GM12865 (cell line): Measurements from ENCODE around the gene AP2B1.

Experiments used
- DNase-seq: peaks from one replicate; pipeline ENCODE4 v3.0.0; 2010; ENCODE audit warnings: low read depth
- H3K4me3 ChIP-seq: 2 replicates; pipeline ENCODE4 v1.5.1; 2011; ENCODE audit warnings: mild to moderate bottlenecking, low read depth, low read length, control low read depth
- CTCF ChIP-seq: IDR thresholded peaks from 2 replicates; pipeline ENCODE4 v1.5.1; 2011; ENCODE audit warnings: low read length, control low read depth, low read depth, inconsistent platforms; ENCODE audit not compliant: insufficient read depth; ENCODE audit errors: missing control alignments

AP2B1 gene

DNA sequence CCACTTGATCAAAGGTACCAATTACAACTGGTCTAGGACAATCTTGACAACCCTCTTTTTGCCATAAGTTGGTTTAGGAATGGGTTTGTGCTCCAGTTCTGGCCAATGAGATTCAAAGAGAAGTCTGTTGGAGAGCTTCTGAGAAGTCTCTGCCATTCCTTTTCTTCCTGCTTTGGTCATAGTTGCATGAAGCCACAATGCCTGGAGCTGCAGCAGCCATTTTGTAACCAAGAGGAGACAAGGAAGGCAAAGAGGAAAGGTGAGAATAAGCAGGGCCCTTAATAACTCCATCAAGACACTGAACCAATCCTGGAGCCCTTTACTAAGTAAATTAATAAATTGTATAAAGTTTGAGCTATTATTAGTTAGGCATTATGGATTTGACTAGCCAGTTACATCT, 170.1 kb downstream of the AP2B1 start:
- no peak for TF ChIP-seq CTCF
- DNase-seq: no peak
- H3K4me3 ChIP-seq: no peak overlapping the region

DNA sequence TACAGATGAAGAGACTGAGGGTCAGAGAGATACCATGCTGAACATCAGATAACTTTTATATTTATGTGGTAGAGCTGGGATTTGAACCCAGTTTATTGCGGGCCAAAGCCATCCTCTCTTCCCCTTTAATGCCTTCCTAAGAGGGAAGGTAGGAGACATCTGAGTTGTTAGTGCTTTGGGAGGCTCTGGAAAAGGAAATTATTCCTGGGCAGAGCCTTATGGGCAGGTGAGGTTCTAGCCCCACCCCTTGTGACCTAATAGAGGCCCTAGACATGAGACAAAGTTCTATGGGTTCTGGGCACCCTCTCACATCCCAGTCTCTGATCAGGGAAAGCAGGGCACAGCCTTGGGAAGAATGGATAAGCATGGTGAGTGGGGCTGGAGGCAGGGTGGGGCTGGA, 173.5 kb downstream of the AP2B1 start, which contains the start of gene C17orf50:
TSS of gene C17orf50 (plus strand) at position 301 of the 400 bp plus-strand sequence. CDS start at position 356, 55 bp downstream.
- TF ChIP-seq CTCF: no peak
- DNase-seq: no peak

DNA sequence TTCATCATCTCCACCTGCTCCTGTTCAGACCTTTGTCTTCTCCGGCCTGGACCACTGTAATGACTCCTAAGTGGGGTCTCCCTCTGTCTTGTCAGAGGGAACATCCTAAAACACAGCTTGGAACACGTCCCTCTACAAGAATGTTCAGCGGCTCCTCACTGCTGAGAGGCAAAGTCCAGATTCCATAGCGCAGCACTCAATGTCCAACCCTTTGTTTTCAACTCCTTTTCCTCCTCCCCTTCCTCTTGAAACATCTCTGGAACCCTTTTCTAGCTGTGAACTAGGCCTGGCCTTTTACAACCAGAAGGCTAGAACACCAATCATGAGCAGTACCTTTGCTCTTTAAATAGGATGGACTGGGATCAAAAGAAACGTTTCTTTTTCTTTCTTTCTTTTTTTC, 174.5 kb downstream of the AP2B1 start:
- no peak overlapping the region for H3K4me3 ChIP-seq
- no peak for DNase-seq
- no peak for TF ChIP-seq CTCF

More for the DNA sequence above, 173.5 kb downstream of the AP2B1 start, which contains the start of gene C17orf50:
- H3K4me3 ChIP-seq: no peak within 1 kb of the TSS

- TF ChIP-seq CTCF: no peak
- DNase-seq: no peak
- H3K4me3 ChIP-seq: no peak overlapping the region; the same call in 1 of the 2 replicates
Measured at GRCh38 chr17:35763767-35764122, 176.6 kb downstream of the AP2B1 start.

DNA sequence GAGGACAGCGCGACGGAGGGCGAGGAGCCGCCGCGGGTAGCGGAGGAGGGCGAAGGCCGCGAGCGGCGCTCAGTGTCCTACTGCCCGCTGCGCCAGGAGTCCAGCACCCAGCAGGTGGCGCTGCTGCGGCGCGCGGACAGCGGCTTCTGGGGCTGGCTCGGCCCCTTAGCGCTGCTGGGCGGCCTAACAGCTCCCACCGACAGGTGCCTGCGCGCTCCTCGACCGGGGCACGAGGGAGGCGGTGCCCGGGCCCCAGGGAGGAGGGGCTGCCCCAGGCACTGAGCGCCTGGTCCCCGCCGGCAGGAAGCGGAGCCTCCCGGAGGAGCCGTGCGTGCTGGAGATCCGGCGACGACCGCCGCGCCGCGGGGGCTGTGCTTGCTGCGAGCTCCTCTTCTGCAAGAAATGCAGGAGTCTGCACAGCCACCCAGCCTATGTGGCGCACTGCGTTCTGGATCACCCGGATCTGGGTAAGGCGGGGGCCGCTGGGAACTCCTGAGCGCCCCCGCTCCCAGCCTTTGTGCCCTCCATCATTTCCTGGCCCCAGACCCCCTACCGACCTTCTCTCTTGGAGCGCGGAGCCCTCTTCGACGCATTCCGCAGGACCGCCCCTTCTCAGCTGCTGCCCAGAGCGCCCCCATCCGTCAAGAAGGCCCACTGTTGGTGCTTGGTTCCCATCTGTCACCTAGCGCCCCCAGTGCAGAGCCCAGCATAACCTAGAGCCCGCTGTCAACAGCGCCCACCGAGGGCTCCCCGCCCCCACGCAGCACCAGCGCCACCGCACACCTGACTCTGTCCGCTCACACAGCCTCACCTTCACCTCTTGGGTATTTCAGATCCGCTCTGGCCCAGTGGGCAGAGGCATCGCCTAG, 177.2 kb downstream of the AP2B1 start:
- DNase-seq: peak; percentile 94
- TF ChIP-seq CTCF: peak; percentile 99
- H3K4me3 ChIP-seq: peak overlapping the region; percentile 78

- no peak for DNase-seq
- H3K4me3 ChIP-seq: no peak overlapping the region
- TF ChIP-seq CTCF: no peak
Measured at GRCh38 chr17:35765086-35765710, 178.1 kb downstream of the AP2B1 start.
